Large intestine (tissue), 12 donors: ENCODE results near the gene JPH2. TPM values are rescaled to one million over a fixed set of nuclear protein-coding genes. Genes with fewer than 3 reads are reported as not detected.
"Not testable (repeated sequence)": the region's sequence is repeated elsewhere in the genome, so short reads cannot be mapped to it uniquely, and the experiment has no call there.

Source experiments
- DNase-seq, 2 donors: peaks; one replicate each; pipeline versions ENCODE4 v3.0.0 to v3.0.0-alpha.2; 2013
- H3K27ac ChIP-seq: one replicate; pipeline ENCODE4 v1.5.1; 2013; ENCODE audit warnings: low read length
- H3K27me3 ChIP-seq: 2 replicates; pipeline ENCODE4 v1.6.1; 2013; ENCODE audit warnings: low read length; ENCODE audit not compliant: control insufficient read depth, insufficient read depth
- H3K36me3 ChIP-seq: 2 replicates; pipeline ENCODE4 v1.6.1; 2013; ENCODE audit warnings: low read length; ENCODE audit not compliant: control insufficient read depth, insufficient read depth
- H3K4me1 ChIP-seq: one replicate; pipeline ENCODE4 v1.6.1; 2013; ENCODE audit warnings: low read length; ENCODE audit not compliant: control insufficient read depth, insufficient read depth
- H3K4me3 ChIP-seq: one replicate; pipeline ENCODE4 v1.5.1; 2013; ENCODE audit warnings: low read length
- H3K9me3 ChIP-seq: one replicate; pipeline ENCODE4 v1.6.1; 2013; ENCODE audit warnings: mild to moderate bottlenecking, low read depth, low read length, moderate library complexity; ENCODE audit not compliant: control insufficient read depth
- WGBS: methylation state at CpG from one replicate; pipeline ENCODE4 v1.1.5; 2013; ENCODE audit warnings: low lambda C conversion rate; ENCODE audit not compliant: insufficient coverage; 5-methylcytosine and 5-hydroxymethylcytosine counted together
- long read RNA-seq, 11 donors: transcript quantifications; one replicate each; lab custom pipeline, GENCODE V29; 2026
- polyA plus RNA-seq: library from polyadenylated mRNA; unstranded; fragments of 120-200 nt; gene quantifications from one replicate; pipeline ENCODE4 v1.2.1, GENCODE V29; 2013

The JPH2 gene
- polyA plus RNA-seq: 15.6 TPM
- long read RNA-seq, donor 1, full-length matches to known transcripts: 2 of 2 reads
- long read RNA-seq, donor 1, partial matches to known transcripts: 0 of 2 reads
- long read RNA-seq, donor 1, other reads (novel, unspliced or antisense): 0 of 2 reads
- long read RNA-seq, donor 2, partial matches to known transcripts: 0 of 2 reads
- long read RNA-seq, donor 2, other reads (novel, unspliced or antisense): 0 of 2 reads
- long read RNA-seq, donor 3, full-length matches to known transcripts: 3 of 3 reads
- long read RNA-seq, donor 3, partial matches to known transcripts: 0 of 3 reads
- long read RNA-seq, donor 3, other reads (novel, unspliced or antisense): 0 of 3 reads
- long read RNA-seq, donor 4, full-length matches to known transcripts: 1 of 1 reads
- long read RNA-seq, donor 4, partial matches to known transcripts: 0 of 1 reads
- long read RNA-seq, donor 4, other reads (novel, unspliced or antisense): 0 of 1 reads
- long read RNA-seq, donor 5, full-length matches to known transcripts: 2 of 2 reads
- long read RNA-seq, donor 5, partial matches to known transcripts: 0 of 2 reads
- long read RNA-seq, donor 5, other reads (novel, unspliced or antisense): 0 of 2 reads
- long read RNA-seq, donor 6, full-length matches to known transcripts: 2 of 2 reads
- long read RNA-seq, donor 6, partial matches to known transcripts: 0 of 2 reads
- long read RNA-seq, donor 6, other reads (novel, unspliced or antisense): 0 of 2 reads
- long read RNA-seq, donor 7, full-length matches to known transcripts: 2 of 2 reads
- long read RNA-seq, donor 7, partial matches to known transcripts: 0 of 2 reads
- long read RNA-seq, donor 7, other reads (novel, unspliced or antisense): 0 of 2 reads
- long read RNA-seq, donor 8, full-length matches to known transcripts: 2 of 2 reads
- long read RNA-seq, donor 8, partial matches to known transcripts: 0 of 2 reads
- long read RNA-seq, donor 8, other reads (novel, unspliced or antisense): 0 of 2 reads
- long read RNA-seq, donor 9, full-length matches to known transcripts: 3 of 3 reads
- long read RNA-seq, donor 9, partial matches to known transcripts: 0 of 3 reads
- long read RNA-seq, donor 9, other reads (novel, unspliced or antisense): 0 of 3 reads
- long read RNA-seq, donor 10, full-length matches to known transcripts: 3 of 3 reads
- long read RNA-seq, donor 10, partial matches to known transcripts: 0 of 3 reads
- long read RNA-seq, donor 10, other reads (novel, unspliced or antisense): 0 of 3 reads
- long read RNA-seq, donor 11, full-length matches to known transcripts: 1 of 1 reads
- long read RNA-seq, donor 11, partial matches to known transcripts: 0 of 1 reads
- long read RNA-seq, donor 11, other reads (novel, unspliced or antisense): 0 of 1 reads

DNA sequence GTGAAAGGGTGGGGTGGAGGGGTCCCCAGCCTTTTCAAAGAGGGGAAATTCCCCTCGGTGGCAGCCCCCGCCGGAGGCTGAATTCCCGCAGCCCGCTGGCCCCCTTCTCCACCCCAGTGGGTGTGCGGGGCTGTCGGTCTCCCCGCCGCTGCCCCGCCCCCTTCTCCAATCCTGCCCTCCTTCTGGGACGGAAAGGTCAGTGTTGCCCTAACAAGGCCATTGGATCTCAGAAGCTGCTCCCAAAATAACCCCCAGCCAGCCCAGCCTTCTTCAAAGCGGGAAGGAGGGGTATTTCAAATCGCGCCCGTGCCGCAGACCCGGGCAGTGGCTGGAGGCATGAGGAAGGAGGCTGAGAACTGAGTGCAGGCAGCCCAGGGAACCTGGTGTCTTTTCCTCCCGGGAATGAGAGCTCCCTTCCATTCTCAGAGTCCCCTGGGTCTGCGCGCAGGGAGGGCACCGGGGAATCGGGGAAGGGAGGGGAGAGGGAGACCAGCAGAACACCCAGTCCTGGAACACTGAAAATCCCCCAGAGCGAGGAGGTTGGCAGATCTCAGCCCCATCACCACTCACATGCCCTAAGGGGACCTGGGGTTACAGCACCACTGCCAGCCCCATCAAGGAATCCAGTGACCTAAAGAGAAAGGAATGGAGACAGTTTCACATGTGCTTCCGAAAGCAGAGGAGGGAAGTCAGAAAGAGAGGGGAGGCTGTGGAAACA lies at the start of gene JPH2:
Gene JPH2 (minus strand): TSS at position 135 of the 718 bp plus-strand sequence. CDS start 483 bp downstream, outside the sequence.
- WGBS: no CpG with 5 or more reads among the region's 24 CpGs
- no peaks in the 10 kb centered on the region for H3K36me3 ChIP-seq
- peaks cover 13% of the 10 kb centered on the region for H3K4me1 ChIP-seq
- H3K9me3 ChIP-seq: no peaks in the 10 kb centered on the region
- peak within 1 kb of the TSS; percentile 63 for H3K27ac ChIP-seq
- peaks cover 2% of the 10 kb centered on the region for H3K27me3 ChIP-seq
- peak in 1 of 2 donors; percentile 76 for DNase-seq
- H3K4me3 ChIP-seq: peak within 1 kb of the TSS; percentile 61

DNA sequence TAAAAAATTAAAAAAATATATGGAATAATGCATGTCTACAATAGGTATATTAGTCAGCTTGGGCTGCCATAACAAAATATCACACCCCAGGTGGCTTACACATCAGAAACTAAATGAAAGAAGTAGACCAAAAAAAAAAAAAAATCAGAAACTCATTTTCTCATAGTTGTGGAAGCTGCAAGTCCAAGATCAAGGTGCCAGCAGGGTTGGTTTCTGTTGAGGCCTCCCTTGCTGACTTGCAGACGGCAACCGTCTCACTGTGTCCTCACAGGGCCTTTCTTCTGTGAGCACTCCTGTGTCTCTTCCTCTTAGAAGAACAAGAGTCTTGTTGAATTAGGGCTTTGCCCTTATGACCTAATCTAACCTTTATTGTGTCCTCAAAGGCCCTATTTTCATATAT lies 48.7 kb upstream of the JPH2 start:
- no peaks in the 10 kb centered on the region for H3K27me3 ChIP-seq
- H3K9me3 ChIP-seq: no peaks in the 10 kb centered on the region
- no CpG with 5 or more reads among the region's 2 CpGs for WGBS
- no peak for DNase-seq
- H3K27ac ChIP-seq: no peak overlapping the region
- no peak overlapping the region for H3K4me3 ChIP-seq
- H3K36me3 ChIP-seq: no peaks in the 10 kb centered on the region
- no peaks in the 10 kb centered on the region for H3K4me1 ChIP-seq

- WGBS: 75% methylated on average over 1 of the region's 14 CpGs
- Histone ChIP-seq H3K27ac (no peak overlapping the region), H3K27me3 (no peaks in the 10 kb centered on the region), H3K9me3 (no peaks in the 10 kb centered on the region), H3K36me3 (no peaks in the 10 kb centered on the region), H3K4me1 (no peaks in the 10 kb centered on the region), H3K4me3 (no peak overlapping the region)
- DNase-seq: no peak
Measured at GRCh38 chr20:44234566-44235317, 47.8 kb upstream of the JPH2 start.

GRCh38 chr20:44233436-44234016 lies 46.5 kb upstream of the JPH2 start:
- WGBS: no CpG with 5 or more reads among the region's 6 CpGs
- Histone ChIP-seq H3K27me3 (no peaks in the 10 kb centered on the region), H3K4me3 (no peak overlapping the region), H3K4me1 (no peaks in the 10 kb centered on the region), H3K27ac (no peak overlapping the region), H3K9me3 (no peaks in the 10 kb centered on the region), H3K36me3 (no peaks in the 10 kb centered on the region)
- no peak for DNase-seq

GRCh38 chr20:44232469-44232856 lies 45.5 kb upstream of the JPH2 start:
- not testable (repeated sequence) for H3K27me3 ChIP-seq, H3K4me1 ChIP-seq, H3K27ac ChIP-seq, H3K36me3 ChIP-seq, DNase-seq, H3K4me3 ChIP-seq, H3K9me3 ChIP-seq
- 93% methylated on average over 2 of the region's 4 CpGs for WGBS

- DNase-seq: no peak
- Histone ChIP-seq H3K4me1 (no peaks in the 10 kb centered on the region), H3K27me3 (no peaks in the 10 kb centered on the region), H3K9me3 (no peaks in the 10 kb centered on the region), H3K4me3 (no peak overlapping the region), H3K36me3 (no peaks in the 10 kb centered on the region), H3K27ac (no peak overlapping the region)
- no CpG with 5 or more reads among the region's 10 CpGs for WGBS
Measured at GRCh38 chr20:44231713-44232468, 44.9 kb upstream of the JPH2 start.

DNA sequence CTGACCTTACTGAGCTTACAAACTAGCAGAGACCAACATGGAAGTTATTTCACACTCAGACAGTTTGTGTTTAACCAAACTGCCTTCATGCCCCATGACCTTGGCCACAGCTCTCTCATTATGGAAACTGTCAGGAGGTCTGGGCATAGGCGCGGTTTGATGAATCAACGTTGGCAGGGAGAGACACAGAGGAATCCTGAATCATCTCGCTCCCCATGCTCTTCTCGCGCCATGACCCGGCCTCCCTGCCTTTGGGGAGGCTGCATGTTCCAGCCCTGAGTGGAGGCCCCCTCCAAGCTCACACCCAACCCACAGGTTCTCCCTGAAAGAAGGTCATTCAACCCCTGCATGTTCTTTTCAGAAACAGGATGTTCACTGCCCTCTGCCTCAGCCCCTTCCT lies 44.2 kb upstream of the JPH2 start:
- H3K4me1 ChIP-seq: no peaks in the 10 kb centered on the region
- no peaks in the 10 kb centered on the region for H3K36me3 ChIP-seq
- no peaks in the 10 kb centered on the region for H3K27me3 ChIP-seq
- H3K4me3 ChIP-seq: no peak overlapping the region
- no peak for DNase-seq
- H3K27ac ChIP-seq: no peak overlapping the region
- WGBS: no CpG with 5 or more reads among the region's 7 CpGs
- no peaks in the 10 kb centered on the region for H3K9me3 ChIP-seq

- H3K36me3 ChIP-seq: no peaks in the 10 kb centered on the region
- no peak overlapping the region for H3K27ac ChIP-seq
- H3K4me1 ChIP-seq: peaks cover 11% of the 10 kb centered on the region
- no CpG with 5 or more reads among the region's 17 CpGs for WGBS
- no peaks in the 10 kb centered on the region for H3K27me3 ChIP-seq
- H3K4me3 ChIP-seq: no peak overlapping the region
- H3K9me3 ChIP-seq: no peaks in the 10 kb centered on the region
- DNase-seq: no peak
Measured at GRCh38 chr20:44228465-44229258, 41.7 kb upstream of the JPH2 start.
